Duodenal mucosa (tissue), 2 donors: ENCODE data around the gene MRO.

Source experiments
- H3K27ac ChIP-seq: one replicate; pipeline ENCODE4 v1.7.0; 2013; ENCODE audit warnings: low read depth, low read length
- H3K27me3 ChIP-seq, 2 donors: one replicate each; pipeline ENCODE4 v1.7.0; 2013; ENCODE audit warnings: low read length in 2 of 2, control low read depth in 1 of 2; ENCODE audit not compliant: insufficient read depth in 2 of 2, control insufficient read depth in 1 of 2
- H3K36me3 ChIP-seq, 2 donors: one replicate each; pipeline ENCODE4 v1.7.0; 2013; ENCODE audit warnings: low read length in 2 of 2, control low read depth in 1 of 2; ENCODE audit not compliant: insufficient read depth in 2 of 2, control insufficient read depth in 1 of 2
- H3K4me1 ChIP-seq, 2 donors: one replicate each; pipeline ENCODE4 v1.7.0; 2013; ENCODE audit warnings: low read length in 2 of 2, control low read depth in 1 of 2; ENCODE audit not compliant: insufficient read depth in 2 of 2, control insufficient read depth in 1 of 2
- H3K4me3 ChIP-seq, 2 donors: one replicate each; pipeline ENCODE4 v1.7.0; 2013; ENCODE audit warnings: low read length in 2 of 2, low read depth in 1 of 2
- H3K9ac ChIP-seq, 2 donors: one replicate each; pipeline ENCODE4 v1.7.0; 2013; ENCODE audit warnings: low read length in 2 of 2, low read depth in 1 of 2
- H3K9me3 ChIP-seq, 2 donors: one replicate each; pipeline ENCODE4 v1.7.0; 2013; ENCODE audit warnings: low read length in 2 of 2, control low read depth in 1 of 2; ENCODE audit not compliant: control insufficient read depth in 1 of 2

MRO gene

GRCh38 chr18:50855976-50856757, 36.4 kb upstream of the MRO start:
- no peak overlapping the region for H3K4me3 ChIP-seq
- H3K9me3 ChIP-seq: no peaks in the 10 kb centered on the region
- no peak overlapping the region for H3K9ac ChIP-seq
- no peaks in the 10 kb centered on the region for H3K36me3 ChIP-seq
- H3K27me3 ChIP-seq: no peaks in the 10 kb centered on the region
- H3K27ac ChIP-seq: no peak overlapping the region
- H3K4me1 ChIP-seq: peaks cover 14 to 18% of the 10 kb centered on the region in 2 donors

- Histone ChIP-seq H3K4me1 (peaks cover 14 to 18% of the 10 kb centered on the region in 2 donors), H3K27ac (peak overlapping the region; percentile 32), H3K36me3 (no peaks in the 10 kb centered on the region), H3K9ac (peak overlapping the region in 1 of 2 donors; percentile 36), H3K9me3 (no peaks in the 10 kb centered on the region), H3K27me3 (no peaks in the 10 kb centered on the region), H3K4me3 (peak overlapping the region; percentile 1 to 47)
These were observed 34.1 kb upstream of the MRO start for GRCh38 chr18:50853863-50854271.

- H3K27ac ChIP-seq: no peak overlapping the region
- no peak overlapping the region for H3K4me3 ChIP-seq
- H3K9ac ChIP-seq: no peak overlapping the region
- H3K27me3 ChIP-seq: no peaks in the 10 kb centered on the region
- H3K4me1 ChIP-seq: peaks cover 14 to 18% of the 10 kb centered on the region in 2 donors
- H3K36me3 ChIP-seq: no peaks in the 10 kb centered on the region
- no peaks in the 10 kb centered on the region for H3K9me3 ChIP-seq
These were observed 30.7 kb upstream of the MRO start for GRCh38 chr18:50850307-50851065.

- no peaks in the 10 kb centered on the region for H3K27me3 ChIP-seq
- H3K27ac ChIP-seq: no peak overlapping the region
- peaks cover 12 to 21% of the 10 kb centered on the region in 2 donors for H3K4me1 ChIP-seq
- no peaks in the 10 kb centered on the region for H3K36me3 ChIP-seq
- no peaks in the 10 kb centered on the region for H3K9me3 ChIP-seq
- no peak overlapping the region for H3K4me3 ChIP-seq
- no peak overlapping the region for H3K9ac ChIP-seq
These were observed 29.6 kb upstream of the MRO start for GRCh38 chr18:50849419-50849821.

- no peaks in the 10 kb centered on the region for H3K27me3 ChIP-seq
- no peak overlapping the region for H3K4me3 ChIP-seq
- no peaks in the 10 kb centered on the region for H3K36me3 ChIP-seq
- H3K27ac ChIP-seq: no peak overlapping the region
- peaks cover 8 to 21% of the 10 kb centered on the region in 2 donors for H3K4me1 ChIP-seq
- no peak overlapping the region for H3K9ac ChIP-seq
- H3K9me3 ChIP-seq: no peaks in the 10 kb centered on the region
These were observed 29.2 kb upstream of the MRO start for GRCh38 chr18:50848991-50849390.

GRCh38 chr18:50848061-50848551, 28.3 kb upstream of the MRO start:
- Histone ChIP-seq H3K9me3 (no peaks in the 10 kb centered on the region), H3K9ac (no peak overlapping the region), H3K36me3 (no peaks in the 10 kb centered on the region), H3K4me1 (peaks cover 6 to 18% of the 10 kb centered on the region in 2 donors), H3K4me3 (no peak overlapping the region), H3K27ac (no peak overlapping the region), H3K27me3 (no peaks in the 10 kb centered on the region)

GRCh38 chr18:50847192-50847591, 27.4 kb upstream of the MRO start:
- Histone ChIP-seq H3K4me3 (no peak overlapping the region), H3K4me1 (peaks cover 0 to 11% of the 10 kb centered on the region in 2 donors), H3K9ac (no peak overlapping the region), H3K9me3 (no peaks in the 10 kb centered on the region), H3K36me3 (no peaks in the 10 kb centered on the region), H3K27ac (no peak overlapping the region), H3K27me3 (no peaks in the 10 kb centered on the region)

GRCh38 chr18:50844960-50845359, 25.1 kb upstream of the MRO start:
- H3K9ac ChIP-seq: no peak overlapping the region
- no peak overlapping the region for H3K4me3 ChIP-seq
- H3K9me3 ChIP-seq: no peaks in the 10 kb centered on the region
- no peaks in the 10 kb centered on the region for H3K36me3 ChIP-seq
- H3K27ac ChIP-seq: no peak overlapping the region
- peaks cover 4 to 14% of the 10 kb centered on the region in 2 donors for H3K4me1 ChIP-seq
- H3K27me3 ChIP-seq: no peaks in the 10 kb centered on the region

- no peaks in the 10 kb centered on the region for H3K36me3 ChIP-seq
- H3K27ac ChIP-seq: no peak overlapping the region
- H3K4me3 ChIP-seq: no peak overlapping the region
- H3K9ac ChIP-seq: no peak overlapping the region
- no peaks in the 10 kb centered on the region for H3K9me3 ChIP-seq
- H3K27me3 ChIP-seq: no peaks in the 10 kb centered on the region
- peaks cover 8 to 18% of the 10 kb centered on the region in 2 donors for H3K4me1 ChIP-seq
These were observed 24.7 kb upstream of the MRO start for GRCh38 chr18:50844554-50844953.

- Histone ChIP-seq H3K27ac (no peak overlapping the region), H3K4me1 (peaks cover 14 to 26% of the 10 kb centered on the region in 2 donors), H3K36me3 (no peaks in the 10 kb centered on the region), H3K9ac (no peak overlapping the region), H3K4me3 (no peak overlapping the region), H3K27me3 (no peaks in the 10 kb centered on the region), H3K9me3 (no peaks in the 10 kb centered on the region)
These were observed 23.0 kb upstream of the MRO start for GRCh38 chr18:50842846-50843245.
